Body of pancreas (tissue), 4 donors: Measurements from ENCODE around the gene PHLDB1. TPM values are rescaled to one million over a fixed set of nuclear protein-coding genes. Genes with fewer than 3 reads are reported as not detected.
A peak's percentile ranks its signal among the peaks of the same experiment; 100 is the strongest.

Experiments used
- ATAC-seq: fragments of 150-250 bp; one replicate; pipeline ENCODE4 v1.9.1; 2016
- DNase-seq, 4 donors: peaks; one replicate each; pipeline ENCODE4 v3.0.0-alpha.2; 2019
- H3K27ac ChIP-seq, 4 donors: fragments of 200-600 bp; sonication (generic); 1 replicate in 3 of 4; 2 replicates in 1 of 4; pipeline versions ENCODE4 v1.5.1 to v1.6.1; 2016 to 2019; ENCODE audit warnings: mild to moderate bottlenecking in 1 of 4, mixed read lengths in 1 of 4, moderate library complexity in 1 of 4
- H3K27me3 ChIP-seq, 2 donors: fragments of 200-600 bp; sonication (generic); one replicate each; pipeline ENCODE4 v1.6.0; 2016; ENCODE audit warnings: mild to moderate bottlenecking in 1 of 2
- H3K36me3 ChIP-seq, 2 donors: fragments of 200-600 bp; sonication (generic); replicated peaks in 1 of 2; 2 replicates each; pipeline ENCODE4 v1.5.1; 2016; ENCODE audit warnings: low read depth in 2 of 2; ENCODE audit not compliant: insufficient read depth in 1 of 2
- H3K4me1 ChIP-seq: fragments of 200-600 bp; sonication (generic); one replicate; pipeline ENCODE4 v1.6.0; 2016
- H3K4me3 ChIP-seq, 2 donors: fragments of 200-600 bp; sonication (generic); 1 replicate in 1 of 2; 2 replicates in 1 of 2; pipeline ENCODE4 v1.5.1; 2016 to 2019
- H3K9me3 ChIP-seq, 3 donors: fragments of 200-600 bp; sonication (generic); 1 replicate in 2 of 3; 2 replicates in 1 of 3; pipeline ENCODE4 v1.5.1; 2016
- CTCF ChIP-seq, 7 experiments: fragments of 450-650 bp in 4 of 7; fragments of 200-600 bp in 3 of 7; sonication (generic) in 3 of 7; IDR thresholded peaks; one replicate each; pipeline ENCODE4 v1.5.1; 2016 to 2019; ENCODE audit warnings: antibody characterized with exemption in 7 of 7
- POLR2A ChIP-seq, 3 donors: fragments of 450-650 bp; IDR thresholded peaks; one replicate each; pipeline ENCODE4 v1.6.1; 2016; ENCODE audit warnings: antibody characterized with exemption in 3 of 3, mild to moderate bottlenecking in 2 of 3
- WGBS, 2 donors: methylation state at CpG; one replicate each; pipeline ENCODE4 v1.1.5; 2017; 5-methylcytosine and 5-hydroxymethylcytosine counted together
- intact Hi-C: fragments of 100-400 bp; cut with DNase I; formaldehyde crosslinking; loops from one replicate; pipeline ENCODE4 v1.15.1; 2023
- total RNA-seq, 2 donors: library from RNA; depleted of rRNA; stranded (reverse); fragments of >200 nt; gene quantifications; one replicate each; pipeline ENCODE4 v1.1.0, GENCODE V29; 2016

The PHLDB1 gene
- total RNA-seq, 2 donors from 2014 or later, result 71.9 to 166 TPM

- peak; percentile 96 to 99 (median 97) for TF ChIP-seq CTCF (IDR thresholded peaks at IDR 0.05)
- no peak for TF ChIP-seq POLR2A (IDR thresholded peaks at IDR 0.05)
- H3K4me1 ChIP-seq, result peaks cover 15% of the 10 kb centered on the region
- peak overlapping the region in 3 of 4 donors; percentile 29 to 52 (median 33) for H3K27ac ChIP-seq
- peaks cover 0 to 2% of the 10 kb centered on the region in 2 donors for H3K36me3 ChIP-seq
- 10 to 32% methylated on average over 11 to 26 of the region's 26 CpGs for WGBS, 2 donors
- ATAC-seq, result peak; percentile 94
- H3K9me3 ChIP-seq, result no peaks in the 10 kb centered on the region
- H3K4me3 ChIP-seq, result no peak overlapping the region
- intact Hi-C loops, result no loop called here
- H3K27me3 ChIP-seq, result no peaks in the 10 kb centered on the region
- peak; percentile 93 to 96 (median 94) for DNase-seq
Observed at GRCh38 chr11:118659314-118659952, 52.0 kb downstream of the PHLDB1 start.

- 73 to 80% methylated on average over 13 to 14 of the region's 14 CpGs for WGBS, 2 donors
Observed at GRCh38 chr11:118659953-118660680, 52.7 kb downstream of the PHLDB1 start.

GRCh38 chr11:118660681-118661424 is 53.4 kb downstream of the PHLDB1 start:
- no peak for TF ChIP-seq POLR2A (IDR thresholded peaks at IDR 0.05)
- TF ChIP-seq CTCF (IDR thresholded peaks at IDR 0.05), result no peak
- H3K4me3 ChIP-seq, result no peak overlapping the region
- 87 to 94% methylated on average over 4 to 7 of the region's 7 CpGs for WGBS, 2 donors
- H3K27me3 ChIP-seq, result no peaks in the 10 kb centered on the region
- H3K9me3 ChIP-seq, result no peaks in the 10 kb centered on the region
- H3K36me3 ChIP-seq, result no peaks in the 10 kb centered on the region
- ATAC-seq (no peak), DNase-seq (peak in 1 of 4 donors; percentile 27)
- intact Hi-C loops, result no loop called here
- no peak overlapping the region for H3K27ac ChIP-seq
- H3K4me1 ChIP-seq, result peaks cover 15% of the 10 kb centered on the region

More at GRCh38 chr11:118659953-118660680, 52.7 kb downstream of the PHLDB1 start:
- H3K36me3 ChIP-seq, result peaks cover 0 to 2% of the 10 kb centered on the region in 2 donors
- DNase-seq, result no peak
- H3K27me3 ChIP-seq, result no peaks in the 10 kb centered on the region
- intact Hi-C loops, result no loop called here
- H3K27ac ChIP-seq, result no peak overlapping the region
- no peaks in the 10 kb centered on the region for H3K9me3 ChIP-seq
- no peak for ATAC-seq
- H3K4me1 ChIP-seq, result peaks cover 15% of the 10 kb centered on the region
- no peak for TF ChIP-seq POLR2A (IDR thresholded peaks at IDR 0.05)
- no peak for TF ChIP-seq CTCF (IDR thresholded peaks at IDR 0.05)
- no peak overlapping the region for H3K4me3 ChIP-seq

- no peak for ATAC-seq
- TF ChIP-seq POLR2A (IDR thresholded peaks at IDR 0.05), result no peak
- no peak for TF ChIP-seq CTCF (IDR thresholded peaks at IDR 0.05)
- Histone ChIP-seq H3K4me1 (peaks cover 15% of the 10 kb centered on the region), H3K9me3 (no peaks in the 10 kb centered on the region), H3K36me3 (no peaks in the 10 kb centered on the region), H3K4me3 (no peak overlapping the region), H3K27me3 (no peaks in the 10 kb centered on the region), H3K27ac (no peak overlapping the region)
- 85 to 86% methylated on average over 15 to 18 of the region's 19 CpGs for WGBS, 2 donors
- DNase-seq, result no peak
- intact Hi-C loops, result no loop called here
Observed at GRCh38 chr11:118661425-118662301, 54.2 kb downstream of the PHLDB1 start.
